ENCODE results near the gene VWA7.

VWA7 gene

DNA sequence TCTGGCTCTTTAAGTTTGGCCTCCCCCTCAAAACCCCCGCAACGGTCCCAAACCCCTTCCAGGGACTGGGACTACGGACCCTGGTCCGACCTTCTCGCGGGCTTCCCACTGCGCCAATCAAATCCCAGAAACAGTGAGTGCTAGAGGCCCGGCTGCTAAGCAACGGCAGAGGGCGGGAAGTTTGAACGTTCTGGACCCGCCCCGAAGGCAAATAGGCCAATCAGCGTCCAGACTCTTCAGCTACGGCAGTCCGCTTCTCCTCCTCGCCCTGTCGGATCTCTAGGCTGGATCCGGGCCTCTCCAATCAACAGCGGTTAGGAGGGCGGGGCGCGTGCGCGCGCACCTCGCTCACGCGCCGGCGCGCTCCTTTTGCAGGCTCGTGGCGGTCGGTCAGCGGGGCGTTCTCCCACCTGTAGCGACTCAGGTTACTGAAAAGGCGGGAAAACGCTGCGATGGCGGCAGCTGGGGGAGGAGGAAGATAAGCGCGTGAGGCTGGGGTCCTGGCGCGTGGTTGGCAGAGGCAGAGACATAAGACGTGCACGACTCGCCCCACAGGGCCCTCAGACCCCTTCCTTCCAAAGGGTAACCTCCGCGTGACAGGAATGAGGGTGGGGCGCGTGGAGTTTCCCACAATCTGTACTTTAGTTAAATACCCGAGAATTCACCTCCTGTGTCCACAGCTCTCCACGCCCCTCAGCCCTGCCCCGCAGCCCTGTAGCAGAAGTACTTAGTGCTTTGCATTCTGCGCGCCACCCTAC lies 37.3 kb downstream of the VWA7 start, which contains the start of gene MSH5 (continued):
- TF ChIP-seq OSR2 (tag by site-specific recombination; IDR thresholded peaks at IDR 0.05): no peak
- no peak for TF ChIP-seq ZNF658 (tag by site-specific recombination; IDR thresholded peaks at IDR 0.05)
- 0 out of 2 replicates have a peak, but pooled peaks have one; percentile 18 for TF ChIP-seq ZBTB6 (tag by site-specific recombination; IDR thresholded peaks at IDR 0.05)
- no peak for TF ChIP-seq ZNF624 (tag by site-specific recombination; IDR thresholded peaks at IDR 0.05)
- TF ChIP-seq, protein P1, sequence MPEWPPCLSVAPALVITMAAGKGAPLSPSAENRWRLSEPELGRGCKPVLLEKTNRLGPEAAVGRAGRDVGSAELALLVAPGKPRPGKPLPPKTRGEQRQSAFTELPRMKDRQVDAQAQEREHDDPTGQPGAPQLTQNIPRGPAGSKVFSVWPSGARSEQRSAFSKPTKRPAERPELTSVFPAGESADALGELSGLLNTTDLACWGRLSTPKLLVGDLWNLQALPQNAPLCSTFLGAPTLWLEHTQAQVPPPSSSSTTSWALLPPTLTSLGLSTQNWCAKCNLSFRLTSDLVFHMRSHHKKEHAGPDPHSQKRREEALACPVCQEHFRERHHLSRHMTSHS (tag by site-specific recombination; IDR thresholded peaks at IDR 0.05): no peak
- no peak for TF ChIP-seq ZNF311 (tag by site-specific recombination; IDR thresholded peaks at IDR 0.05; ENCODE audit: borderline replicate concordance)
- no peak for TF ChIP-seq PRDM6 (tag by site-specific recombination; IDR thresholded peaks at IDR 0.05)
- TF ChIP-seq KLF9 (tag by site-specific recombination; IDR thresholded peaks at IDR 0.05; ENCODE audit: low read depth): peak; percentile 73; the same call in 1 of the 2 replicates
- peak; percentile 66; the same call in 1 of the 2 replicates for TF ChIP-seq INSM2 (tag by site-specific recombination; IDR thresholded peaks at IDR 0.05)
- peak; percentile 59; the same call in 1 of the 2 replicates for TF ChIP-seq ZNF843 (tag by site-specific recombination; IDR thresholded peaks at IDR 0.05)
- TF ChIP-seq ZNF302 (tag by site-specific recombination; IDR thresholded peaks at IDR 0.05; ENCODE audit: low read depth): no peak
- peak; percentile 79; the same call in 1 of the 2 replicates for TF ChIP-seq ZSCAN23 (tag by site-specific recombination; IDR thresholded peaks at IDR 0.05)
- no peak for TF ChIP-seq TRIM28 (IDR thresholded peaks at IDR 0.05; ENCODE audit: borderline replicate concordance, low read length)
- TF ChIP-seq ZNF157 (tag by site-specific recombination; IDR thresholded peaks at IDR 0.05): no peak
- no peak for TF ChIP-seq ZNF175 (tag by site-specific recombination; IDR thresholded peaks at IDR 0.05)
- no peak for TF ChIP-seq ZNF677 (tag by site-specific recombination; IDR thresholded peaks at IDR 0.05)
- no peak for TF ChIP-seq ZNF350 (tag by site-specific recombination; IDR thresholded peaks at IDR 0.05)
- no peak for TF ChIP-seq ZNF223 (tag by site-specific recombination; IDR thresholded peaks at IDR 0.05)
- peak; percentile 70 for TF ChIP-seq WT1 (tag by site-specific recombination; IDR thresholded peaks at IDR 0.05)
- peak; percentile 96 for TF ChIP-seq ZEB2 (tag by site-specific recombination; IDR thresholded peaks at IDR 0.05)
- peak; percentile 54; the same call in 1 of the 2 replicates for TF ChIP-seq ZBTB21 (tag by site-specific recombination; IDR thresholded peaks at IDR 0.05)
- no peak for TF ChIP-seq ZNF184 (tag by site-specific recombination; IDR thresholded peaks at IDR 0.05)
- TF ChIP-seq, protein P2, sequence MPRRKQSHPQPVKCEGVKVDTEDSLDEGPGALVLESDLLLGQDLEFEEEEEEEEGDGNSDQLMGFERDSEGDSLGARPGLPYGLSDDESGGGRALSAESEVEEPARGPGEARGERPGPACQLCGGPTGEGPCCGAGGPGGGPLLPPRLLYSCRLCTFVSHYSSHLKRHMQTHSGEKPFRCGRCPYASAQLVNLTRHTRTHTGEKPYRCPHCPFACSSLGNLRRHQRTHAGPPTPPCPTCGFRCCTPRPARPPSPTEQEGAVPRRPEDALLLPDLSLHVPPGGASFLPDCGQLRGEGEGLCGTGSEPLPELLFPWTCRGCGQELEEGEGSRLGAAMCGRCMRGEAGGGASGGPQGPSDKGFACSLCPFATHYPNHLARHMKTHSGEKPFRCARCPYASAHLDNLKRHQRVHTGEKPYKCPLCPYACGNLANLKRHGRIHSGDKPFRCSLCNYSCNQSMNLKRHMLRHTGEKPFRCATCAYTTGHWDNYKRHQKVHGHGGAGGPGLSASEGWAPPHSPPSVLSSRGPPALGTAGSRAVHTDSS (tag by site-specific recombination; IDR thresholded peaks at IDR 0.05): peak; percentile 8; the same call in 1 of the 2 replicates
- TF ChIP-seq ZNF280D (tag by site-specific recombination; IDR thresholded peaks at IDR 0.05): no peak
- peak; percentile 91 for TF ChIP-seq KLF16 (tag by site-specific recombination; IDR thresholded peaks at IDR 0.05)
- peak; percentile 66; the same call in 1 of the 2 replicates for TF ChIP-seq GLIS2 (tag by site-specific recombination; IDR thresholded peaks at IDR 0.05)
- peak; percentile 55; the same call in 1 of the 2 replicates for TF ChIP-seq ZNF660 (tag by site-specific recombination; IDR thresholded peaks at IDR 0.05)
- TF ChIP-seq ZNF514 (tag by site-specific recombination; IDR thresholded peaks at IDR 0.05): no peak
- TF ChIP-seq ZNF239 (tag by site-specific recombination; IDR thresholded peaks at IDR 0.05): no peak
- no peak for TF ChIP-seq ZNF776 (tag by site-specific recombination; IDR thresholded peaks at IDR 0.05; ENCODE audit: borderline replicate concordance)
